Transverse colon (tissue), 4 donors: ENCODE data around the gene ARHGEF37. TPM values are rescaled to one million over a fixed set of nuclear protein-coding genes. Genes with fewer than 3 reads are reported as not detected.

Source experiments
- DNase-seq: peaks from one replicate; pipeline ENCODE4 v3.0.0-alpha.2; 2019
- H3K27ac ChIP-seq, 4 donors: fragments of 200-600 bp; sonication (generic); 2 replicates each; pipeline ENCODE4 v1.5.1; 2016 to 2018; ENCODE audit warnings: inconsistent platforms in 4 of 4
- H3K27me3 ChIP-seq: fragments of 200-600 bp; sonication (generic); 2 replicates; pipeline ENCODE4 v1.5.1; 2017; ENCODE audit warnings: inconsistent platforms
- H3K36me3 ChIP-seq, 4 donors: fragments of 200-600 bp; sonication (generic); 2 replicates each; pipeline ENCODE4 v1.5.1; 2017 to 2019; ENCODE audit warnings: inconsistent platforms in 4 of 4
- H3K4me1 ChIP-seq, 4 donors: fragments of 200-600 bp; sonication (generic); 2 replicates each; pipeline ENCODE4 v1.5.1; 2017 to 2020; ENCODE audit warnings: inconsistent platforms in 4 of 4
- H3K4me3 ChIP-seq, 4 donors: fragments of 200-600 bp; sonication (generic); 1 replicate in 1 of 4; 2 replicates in 3 of 4; pipeline versions ENCODE4 v1.5.1 to v1.6.1; 2017 to 2019; ENCODE audit warnings: inconsistent platforms in 4 of 4
- H3K9me3 ChIP-seq, 2 donors: fragments of 200-600 bp; sonication (generic); 2 replicates each; pipeline ENCODE4 v1.5.1; 2017 to 2019; ENCODE audit warnings: inconsistent platforms in 2 of 2
- EP300 ChIP-seq: sonication (generic); formaldehyde crosslinking; IDR thresholded peaks from one replicate; pipeline ENCODE4 v1.6.1; 2017; ENCODE audit warnings: antibody characterized with exemption, low read depth
- POLR2A ChIP-seq: fragments of 450-650 bp; IDR thresholded peaks from one replicate; pipeline ENCODE4 v1.6.1; 2016; ENCODE audit warnings: antibody characterized with exemption, mild to moderate bottlenecking, moderate library complexity
- POLR2AphosphoS5 ChIP-seq, 3 donors: sonication (generic); formaldehyde crosslinking; IDR thresholded peaks; one replicate each; pipeline ENCODE4 v1.6.1; 2016; ENCODE audit warnings: antibody characterized with exemption in 3 of 3
- WGBS, 2 donors: methylation state at CpG; one replicate each; pipeline ENCODE4 v1.1.5; 2018; ENCODE audit warnings: low coverage in 1 of 2; 5-methylcytosine and 5-hydroxymethylcytosine counted together
- in situ Hi-C, 4 donors: fragments of 200-750 bp; cut with MboI; loops; one replicate each; pipeline versions ENCODE4 v1.15.0 to v1.15.1; 2017; ENCODE audit warnings: low sequenced_read_pairs in 3 of 4, low pct_ligation_motif_present in 1 of 4, low pct_unique_long_range_greater_than_20kb in 1 of 4
- intact Hi-C: fragments of 100-400 bp; cut with DNase I; formaldehyde crosslinking; loops from one replicate; pipeline ENCODE4 v1.15.1; 2023; ENCODE audit warnings: low total_unique reads
- total RNA-seq, 4 donors: library from RNA; depleted of rRNA; stranded (reverse); fragments of >200 nt; gene quantifications; one replicate each; pipeline ENCODE4 v1.1.0, GENCODE V29; 2016
- TF ChIP-seq, protein P1 (sequence below), 5 experiments: fragments of 200-600 bp in 3 of 5; fragments of 450-650 bp in 2 of 5; sonication (generic) in 3 of 5; IDR thresholded peaks; 1 replicate in 2 of 5; 2 replicates in 3 of 5; pipeline ENCODE4 v1.5.1; 2016 to 2017; ENCODE audit warnings: antibody characterized with exemption in 5 of 5, inconsistent platforms in 3 of 5, mild to moderate bottlenecking in 2 of 5, moderate library complexity in 1 of 5

The ARHGEF37 gene
- total RNA-seq, 4 donors from 2014 or later = 14.2 to 27.5 (median 21.7) TPM

DNA sequence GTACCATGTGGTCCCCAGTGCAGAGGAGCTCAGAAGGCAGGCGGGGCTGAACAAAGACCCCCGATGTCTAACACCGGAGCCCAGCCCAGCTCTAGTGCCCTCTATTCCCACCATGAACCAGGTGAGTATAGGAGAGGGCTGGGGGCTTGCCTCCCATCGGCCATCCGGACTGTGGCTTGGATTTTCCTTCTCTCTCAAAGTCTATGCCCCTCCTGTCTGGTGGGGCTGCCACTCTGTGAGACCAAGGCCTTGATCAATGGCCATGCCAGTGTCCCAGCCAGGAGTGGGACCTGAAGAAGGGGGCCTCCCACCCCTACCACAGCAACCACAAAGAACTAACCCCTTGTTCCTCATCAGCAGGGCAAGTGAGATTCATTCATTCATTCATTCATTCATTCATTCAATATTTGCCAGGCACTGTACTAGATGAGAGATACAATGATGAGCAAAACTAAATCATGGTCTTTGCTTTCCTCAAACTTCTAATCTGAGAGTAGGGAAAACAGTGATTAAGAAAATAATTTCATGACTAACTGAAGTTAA is 47.6 kb downstream of the ARHGEF37 start:
- H3K4me1 ChIP-seq = peaks cover 10 to 14% (median 13%) of the 10 kb centered on the region in 4 donors
- no peak for DNase-seq
- no peak overlapping the region for H3K4me3 ChIP-seq
- TF ChIP-seq POLR2AphosphoS5 (IDR thresholded peaks at IDR 0.05) (no peak), EP300 (no peak), POLR2A (no peak)
- TF ChIP-seq, protein P1, sequence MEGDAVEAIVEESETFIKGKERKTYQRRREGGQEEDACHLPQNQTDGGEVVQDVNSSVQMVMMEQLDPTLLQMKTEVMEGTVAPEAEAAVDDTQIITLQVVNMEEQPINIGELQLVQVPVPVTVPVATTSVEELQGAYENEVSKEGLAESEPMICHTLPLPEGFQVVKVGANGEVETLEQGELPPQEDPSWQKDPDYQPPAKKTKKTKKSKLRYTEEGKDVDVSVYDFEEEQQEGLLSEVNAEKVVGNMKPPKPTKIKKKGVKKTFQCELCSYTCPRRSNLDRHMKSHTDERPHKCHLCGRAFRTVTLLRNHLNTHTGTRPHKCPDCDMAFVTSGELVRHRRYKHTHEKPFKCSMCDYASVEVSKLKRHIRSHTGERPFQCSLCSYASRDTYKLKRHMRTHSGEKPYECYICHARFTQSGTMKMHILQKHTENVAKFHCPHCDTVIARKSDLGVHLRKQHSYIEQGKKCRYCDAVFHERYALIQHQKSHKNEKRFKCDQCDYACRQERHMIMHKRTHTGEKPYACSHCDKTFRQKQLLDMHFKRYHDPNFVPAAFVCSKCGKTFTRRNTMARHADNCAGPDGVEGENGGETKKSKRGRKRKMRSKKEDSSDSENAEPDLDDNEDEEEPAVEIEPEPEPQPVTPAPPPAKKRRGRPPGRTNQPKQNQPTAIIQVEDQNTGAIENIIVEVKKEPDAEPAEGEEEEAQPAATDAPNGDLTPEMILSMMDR (IDR thresholded peaks at IDR 0.05) = no peak
- no peak overlapping the region for H3K27ac ChIP-seq
- 88% methylated on average over 4 of the region's 5 CpGs; no CpG with 5 or more reads in 1 of the 2 donors for WGBS, 2 donors
- H3K9me3 ChIP-seq = no peaks in the 10 kb centered on the region
- H3K36me3 ChIP-seq = peaks cover 0 to 3% (median 0%) of the 10 kb centered on the region in 4 donors
- intact Hi-C loops = no loop called here
- no peaks in the 10 kb centered on the region for H3K27me3 ChIP-seq
- in situ Hi-C loops = no loop called here

DNA sequence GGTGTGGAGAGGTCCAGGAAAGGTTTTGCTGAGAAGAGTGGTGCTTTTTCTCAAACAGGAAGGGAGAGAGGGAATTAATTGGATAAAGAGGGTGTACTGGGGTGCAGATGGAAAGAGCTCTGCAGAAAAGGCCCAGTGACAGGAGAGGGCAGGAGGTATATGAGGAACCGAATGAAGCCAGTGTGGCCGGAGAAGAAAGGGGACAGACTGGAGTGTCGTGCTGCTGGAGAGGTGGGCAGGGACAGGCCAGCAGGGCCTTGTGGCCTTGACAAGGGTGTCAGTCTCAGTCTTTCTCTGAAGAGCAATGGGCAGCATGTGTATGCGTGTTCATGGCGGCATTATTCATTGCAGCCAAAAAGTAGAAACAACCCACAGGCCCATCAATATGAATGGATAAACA is 48.1 kb downstream of the ARHGEF37 start:
- Histone ChIP-seq H3K27me3 (no peaks in the 10 kb centered on the region), H3K36me3 (peaks cover 0 to 3% (median 0%) of the 10 kb centered on the region in 4 donors), H3K27ac (no peak overlapping the region), H3K4me3 (no peak overlapping the region), H3K9me3 (no peaks in the 10 kb centered on the region), H3K4me1 (peaks cover 10 to 15% (median 13%) of the 10 kb centered on the region in 4 donors)
- 94 to 95% methylated on average over 3 to 5 of the region's 5 CpGs for WGBS, 2 donors
- TF ChIP-seq POLR2AphosphoS5 (IDR thresholded peaks at IDR 0.05) = no peak
- TF ChIP-seq, protein P1 (IDR thresholded peaks at IDR 0.05) = no peak
- TF ChIP-seq EP300 = no peak
- no peak for TF ChIP-seq POLR2A
- in situ Hi-C loops = no loop called here
- DNase-seq = no peak
- intact Hi-C loops = no loop called here

DNA sequence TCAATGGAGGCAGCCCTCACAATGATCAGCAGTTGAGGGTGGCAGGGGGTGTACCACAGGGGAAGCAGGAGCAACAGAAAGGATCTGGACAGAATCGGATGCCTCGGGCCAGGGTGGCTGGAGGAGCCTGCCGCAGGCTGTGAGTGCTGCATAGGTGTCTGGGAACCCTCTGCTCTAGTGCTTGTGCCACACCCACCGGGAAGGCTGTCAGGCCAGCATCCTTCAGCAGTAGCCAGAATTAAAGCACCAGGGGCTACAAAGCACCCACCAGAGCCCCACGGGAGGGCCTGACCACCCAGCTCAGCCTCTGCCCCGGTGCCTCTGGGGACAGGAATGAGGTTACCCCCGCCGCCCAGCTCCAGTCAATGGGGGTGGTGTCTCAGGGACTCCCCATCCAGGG is 49.0 kb downstream of the ARHGEF37 start:
- Histone ChIP-seq H3K4me3 (no peak overlapping the region), H3K27ac (no peak overlapping the region), H3K27me3 (no peaks in the 10 kb centered on the region), H3K4me1 (peaks cover 10 to 15% (median 13%) of the 10 kb centered on the region in 4 donors), H3K36me3 (peaks cover 0 to 2% (median 0%) of the 10 kb centered on the region in 4 donors), H3K9me3 (no peaks in the 10 kb centered on the region)
- 60 to 74% methylated on average over 1 to 7 of the region's 8 CpGs for whole genome bisulfite sequencing, 2 donors
- TF ChIP-seq POLR2A (no peak), POLR2AphosphoS5 (IDR thresholded peaks at IDR 0.05) (no peak)
- TF ChIP-seq, protein P1 (IDR thresholded peaks at IDR 0.05) = no peak
- in situ Hi-C loops (loop anchor here (10.0 kb wide), 4 partner anchors 194 to 354 kb away; no protein-coding TSS in a partner anchor), intact Hi-C loops (no loop called here)
- DNase-seq = no peak

DNA sequence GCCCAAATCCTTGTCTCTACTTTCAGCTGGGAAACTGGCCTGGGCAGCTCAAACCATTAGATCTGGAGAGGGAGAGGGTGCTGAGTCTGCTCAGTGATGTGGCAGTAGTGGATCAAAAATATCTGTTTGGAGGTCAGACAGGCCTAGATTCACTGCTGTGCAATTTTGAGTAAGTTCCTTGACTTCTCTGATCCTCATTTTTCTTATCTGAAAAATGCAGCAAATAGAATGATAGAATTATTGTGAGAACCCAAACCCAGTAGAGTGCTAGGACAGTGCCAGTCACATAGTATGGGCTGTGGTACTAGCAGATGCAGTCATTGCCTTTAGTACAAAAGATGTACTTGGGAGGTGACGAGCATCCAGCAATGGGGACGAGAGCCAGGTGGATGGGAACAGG is 50.2 kb downstream of the ARHGEF37 start:
- Histone ChIP-seq H3K9me3 (no peaks in the 10 kb centered on the region), H3K4me1 (peaks cover 10 to 15% (median 13%) of the 10 kb centered on the region in 4 donors), H3K27me3 (no peaks in the 10 kb centered on the region), H3K4me3 (no peak overlapping the region), H3K27ac (peak overlapping the region in 1 of 4 donors; percentile 51), H3K36me3 (no peaks in the 10 kb centered on the region)
- 98 to 100% methylated on average over 1 to 2 of the region's 2 CpGs for WGBS, 2 donors
- TF ChIP-seq, protein P1 (IDR thresholded peaks at IDR 0.05) = no peak
- TF ChIP-seq POLR2A (no peak), EP300 (no peak), POLR2AphosphoS5 (IDR thresholded peaks at IDR 0.05) (no peak)
- in situ Hi-C loops (loop anchor here (10.0 kb wide), 4 partner anchors 193 to 353 kb away; no protein-coding TSS in a partner anchor), intact Hi-C loops (no loop called here)
- DNase-seq = no peak
